DOHH2 (cell line): ENCODE results near the gene EVL.

ENCODE experiments used
- H3F3A ChIP-seq: fragments of 200-600 bp; sonication (generic), shearing (Covaris generic); 2 replicates; pipeline ENCODE4 v1.6.0; 2016; ENCODE audit warnings: antibody characterized with exemption, mild to moderate bottlenecking; ENCODE audit not compliant: control insufficient read depth, insufficient read depth
- H3K27ac ChIP-seq: fragments of 200-600 bp; sonication (generic); 2 replicates; pipeline ENCODE4 v1.5.1; 2014; ENCODE audit warnings: low read depth, mild to moderate bottlenecking, low read length, moderate library complexity
- H3K27me3 ChIP-seq: fragments of 200-600 bp; sonication (generic); 2 replicates; pipeline ENCODE4 v1.6.1; 2014; ENCODE audit warnings: mild to moderate bottlenecking, low read length, mixed read lengths; ENCODE audit not compliant: control insufficient read depth
- H3K36me3 ChIP-seq: fragments of 200-600 bp; sonication (generic); 2 replicates; pipeline ENCODE4 v1.6.1; 2014; ENCODE audit warnings: mild to moderate bottlenecking, low read length, moderate library complexity, mixed read lengths; ENCODE audit not compliant: control insufficient read depth
- H3K4me1 ChIP-seq: fragments of 200-600 bp; sonication (generic); 2 replicates; pipeline ENCODE4 v1.6.1; 2014; ENCODE audit warnings: mild to moderate bottlenecking, low read length, mixed read lengths; ENCODE audit not compliant: control insufficient read depth
- H3K4me2 ChIP-seq: fragments of 200-600 bp; sonication (generic); 2 replicates; pipeline ENCODE4 v1.6.0; 2014; ENCODE audit warnings: mild to moderate bottlenecking, low read length, moderate library complexity
- H3K4me3 ChIP-seq: fragments of 200-600 bp; sonication (generic); 2 replicates; pipeline ENCODE4 v1.5.1; 2014; ENCODE audit warnings: mild to moderate bottlenecking, low read length, mixed read lengths
- H3K79me2 ChIP-seq: fragments of 200-600 bp; sonication (generic); 2 replicates; pipeline ENCODE4 v1.6.1; 2014; ENCODE audit warnings: mild to moderate bottlenecking, low read length, mixed read lengths; ENCODE audit not compliant: control insufficient read depth
- H3K9me2 ChIP-seq: fragments of 200-600 bp; sonication (generic); replicated peaks from 2 replicates; pipeline ENCODE4 v1.6.1; 2014; ENCODE audit warnings: mild to moderate bottlenecking, low read length, mixed read lengths; ENCODE audit not compliant: control insufficient read depth
- H3K9me3 ChIP-seq: fragments of 200-600 bp; sonication (generic); 2 replicates; pipeline ENCODE4 v1.6.1; 2014; ENCODE audit warnings: antibody characterized with exemption, low read length, mixed read lengths; ENCODE audit not compliant: control insufficient read depth, insufficient read depth
- H4K20me1 ChIP-seq: fragments of 200-600 bp; sonication (generic); 2 replicates; pipeline ENCODE4 v1.6.0; 2014; ENCODE audit warnings: low read depth, mild to moderate bottlenecking, antibody characterized with exemption, low read length, moderate library complexity; ENCODE audit not compliant: control insufficient read depth, insufficient read depth
- CTCF ChIP-seq: fragments of 200-600 bp; sonication (generic); IDR thresholded peaks from one replicate; pipeline ENCODE4 v1.5.1; 2014; ENCODE audit warnings: antibody characterized with exemption, mild to moderate bottlenecking, low read depth, low read length; ENCODE audit not compliant: poor library complexity, severe bottlenecking
- EZH2phosphoT487 ChIP-seq: fragments of 200-600 bp; sonication (generic); IDR thresholded peaks from 2 replicates; pipeline ENCODE4 v1.6.1; 2017; ENCODE audit warnings: borderline replicate concordance, mild to moderate bottlenecking, antibody characterized with exemption, low read length, moderate library complexity, mixed read lengths

EVL gene

GRCh38 chr14:100127853-100128455 lies 62.7 kb downstream of the EVL start:
- Histone ChIP-seq H3K4me2 (no peak overlapping the region), H4K20me1 (no peaks in the 10 kb centered on the region), H3K9me3 (no peaks in the 10 kb centered on the region), H3K4me3 (no peak overlapping the region), H3K4me1 (no peaks in the 10 kb centered on the region), H3K36me3 (no peaks in the 10 kb centered on the region), H3K27ac (no peak overlapping the region), H3F3A (no peaks in the 10 kb centered on the region), H3K79me2 (no peaks in the 10 kb centered on the region), H3K27me3 (no peaks in the 10 kb centered on the region), H3K9me2 (no peaks in the 10 kb centered on the region)
- TF ChIP-seq EZH2phosphoT487: no peak
- TF ChIP-seq CTCF: no peak

- Histone ChIP-seq H3K79me2 (no peaks in the 10 kb centered on the region), H3F3A (no peaks in the 10 kb centered on the region), H3K4me3 (no peak overlapping the region), H3K4me2 (no peak overlapping the region), H3K27ac (no peak overlapping the region), H3K36me3 (no peaks in the 10 kb centered on the region), H3K4me1 (no peaks in the 10 kb centered on the region), H4K20me1 (no peaks in the 10 kb centered on the region), H3K9me2 (no peaks in the 10 kb centered on the region), H3K9me3 (no peaks in the 10 kb centered on the region), H3K27me3 (no peaks in the 10 kb centered on the region)
- no peak for TF ChIP-seq CTCF
- TF ChIP-seq EZH2phosphoT487: no peak
These were observed 63.5 kb downstream of the EVL start for GRCh38 chr14:100128688-100129087.

GRCh38 chr14:100129161-100129589 lies 64.0 kb downstream of the EVL start:
- no peak for TF ChIP-seq CTCF
- TF ChIP-seq EZH2phosphoT487: no peak

More at GRCh38 chr14:100129161-100129589, 64.0 kb downstream of the EVL start:
- H3K79me2 ChIP-seq: no peaks in the 10 kb centered on the region
- H3K9me3 ChIP-seq: no peaks in the 10 kb centered on the region
- H3K4me2 ChIP-seq: no peak overlapping the region
- H3K27me3 ChIP-seq: no peaks in the 10 kb centered on the region
- no peak overlapping the region for H3K27ac ChIP-seq
- H3K36me3 ChIP-seq: no peaks in the 10 kb centered on the region
- H3F3A ChIP-seq: no peaks in the 10 kb centered on the region
- no peaks in the 10 kb centered on the region for H3K9me2 ChIP-seq
- no peaks in the 10 kb centered on the region for H3K4me1 ChIP-seq
- H3K4me3 ChIP-seq: no peak overlapping the region
- H4K20me1 ChIP-seq: no peaks in the 10 kb centered on the region
